Liver (tissue), 9 donors: ENCODE results near the gene ACACA. TPM values are rescaled to one million over a fixed set of nuclear protein-coding genes. Genes with fewer than 3 reads are reported as not detected.

ENCODE experiments used
- DNase-seq: peaks from one replicate; pipeline ENCODE4 v3.0.0-alpha.2; 2017; ENCODE audit warnings: low spot score
- H3K27ac ChIP-seq, 2 donors: one replicate each; pipeline ENCODE4 v1.7.0; 2013; ENCODE audit warnings: inconsistent platforms in 2 of 2, low read length in 2 of 2, control low read depth in 1 of 2, low read depth in 1 of 2, mild to moderate bottlenecking in 1 of 2
- H3K27me3 ChIP-seq, 4 donors: one replicate each; pipeline versions ENCODE4 v1.6.1 to v1.7.0; 2013; ENCODE audit warnings: low read length in 3 of 4, inconsistent platforms in 1 of 4, mild to moderate bottlenecking in 1 of 4, moderate library complexity in 1 of 4; ENCODE audit not compliant: control insufficient read depth in 4 of 4, insufficient read depth in 4 of 4
- H3K36me3 ChIP-seq, 4 donors: one replicate each; pipeline versions ENCODE4 v1.6.1 to v1.7.0; 2013; ENCODE audit warnings: low read length in 3 of 4, mild to moderate bottlenecking in 3 of 4, low read depth in 1 of 4, moderate library complexity in 1 of 4; ENCODE audit not compliant: control insufficient read depth in 4 of 4, insufficient read depth in 3 of 4
- H3K4me1 ChIP-seq, 4 donors: one replicate each; pipeline versions ENCODE4 v1.6.1 to v1.7.0; 2013; ENCODE audit warnings: low read length in 3 of 4, mild to moderate bottlenecking in 3 of 4, moderate library complexity in 1 of 4; ENCODE audit not compliant: control insufficient read depth in 4 of 4, insufficient read depth in 4 of 4
- H3K4me3 ChIP-seq, 3 donors: one replicate each; pipeline versions ENCODE4 v1.6.1 to v1.7.0; 2013; ENCODE audit warnings: low read length in 3 of 3, control low read depth in 1 of 3, low read depth in 1 of 3, mild to moderate bottlenecking in 1 of 3
- H3K9ac ChIP-seq, 2 donors: one replicate each; pipeline ENCODE4 v1.7.0; 2013; ENCODE audit warnings: low read length in 2 of 2, mild to moderate bottlenecking in 2 of 2, moderate library complexity in 2 of 2, control low read depth in 1 of 2, low read depth in 1 of 2
- H3K9me3 ChIP-seq, 4 donors: one replicate each; pipeline versions ENCODE4 v1.6.1 to v1.7.0; 2013; ENCODE audit warnings: low read length in 3 of 4; ENCODE audit not compliant: control insufficient read depth in 4 of 4
- ATF3 ChIP-seq: IDR thresholded peaks from 2 replicates; pipeline ENCODE4 v1.6.1; 2016; ENCODE audit warnings: antibody characterized with exemption
- CTCF ChIP-seq: fragments of 150-350 bp; IDR thresholded peaks from 2 replicates; pipeline ENCODE4 v1.5.1; 2017; ENCODE audit warnings: improper control_type of control experiment, low read depth, low read length; ENCODE audit not compliant: missing input control
- EGR1 ChIP-seq, 2 donors: IDR thresholded peaks; 2 replicates each; pipeline ENCODE4 v1.6.1; 2016 to 2018; ENCODE audit warnings: antibody characterized with exemption in 2 of 2, low read depth in 2 of 2
- FOXA1 ChIP-seq: IDR thresholded peaks from 2 replicates; pipeline ENCODE4 v1.6.1; 2016; ENCODE audit warnings: antibody characterized with exemption
- FOXA2 ChIP-seq: IDR thresholded peaks from 2 replicates; pipeline ENCODE4 v1.6.1; 2016; ENCODE audit warnings: antibody characterized with exemption
- HNF4A ChIP-seq, 2 donors: conservative IDR thresholded peaks; 2 replicates each; pipeline ENCODE4 v1.6.1; 2016; ENCODE audit warnings: antibody characterized with exemption in 2 of 2, mild to moderate bottlenecking in 2 of 2
- HNF4G ChIP-seq: IDR thresholded peaks from 2 replicates; pipeline ENCODE4 v1.6.1; 2016; ENCODE audit warnings: antibody characterized with exemption
- JUND ChIP-seq, 2 donors: IDR thresholded peaks; 2 replicates each; pipeline ENCODE4 v1.6.1; 2016; ENCODE audit warnings: antibody characterized with exemption in 2 of 2
- MAX ChIP-seq: IDR thresholded peaks from 2 replicates; pipeline ENCODE4 v1.6.1; 2016; ENCODE audit warnings: antibody characterized with exemption
- NR2F2 ChIP-seq: IDR thresholded peaks from 2 replicates; pipeline ENCODE4 v1.6.1; 2016; ENCODE audit warnings: antibody characterized with exemption
- RAD21 ChIP-seq, 2 donors: IDR thresholded peaks; 2 replicates each; pipeline ENCODE4 v1.6.1; 2016; ENCODE audit warnings: antibody characterized with exemption in 2 of 2, mild to moderate bottlenecking in 2 of 2
- REST ChIP-seq: IDR thresholded peaks from 2 replicates; pipeline ENCODE4 v1.6.1; 2016; ENCODE audit warnings: antibody characterized with exemption, mild to moderate bottlenecking
- RXRA ChIP-seq, 2 donors: IDR thresholded peaks; 2 replicates each; pipeline ENCODE4 v1.6.1; 2017 to 2018; ENCODE audit warnings: antibody characterized with exemption in 2 of 2, mild to moderate bottlenecking in 1 of 2
- SP1 ChIP-seq: IDR thresholded peaks from 2 replicates; pipeline ENCODE4 v1.6.1; 2018; ENCODE audit warnings: antibody characterized with exemption, mild to moderate bottlenecking
- YY1 ChIP-seq: IDR thresholded peaks from 2 replicates; pipeline ENCODE4 v1.6.1; 2016; ENCODE audit warnings: antibody characterized with exemption, mild to moderate bottlenecking
- WGBS: extraction: QIAGEN DNeasy Blood & Tissue Kit; methylation state at CpG from one replicate; pipeline ENCODE4 v1.1.7; 2013; 5-methylcytosine and 5-hydroxymethylcytosine counted together
- polyA plus RNA-seq, 2 donors: library from polyadenylated mRNA; stranded (reverse) in 1 of 2; unstranded in 1 of 2; fragments of 200-250 nt in 1 of 2; fragments of >200 nt in 1 of 2; fragmentation: Nextera tagmentation in 1 of 2; extraction: Ambion mirVana in 1 of 2; gene quantifications; one replicate each; pipeline versions ENCODE4 v1.2.1 to v1.2.3, GENCODE V29; 2013 to 2015
- total RNA-seq, 2 donors: library from RNA; depleted of rRNA; stranded (reverse); fragments of >200 nt; gene quantifications; one replicate each; pipeline ENCODE4 v1.2.3, GENCODE V29; 2014
- donor health status: healthy.
- donor health status: healthy.
- donor health status: healthy.
- donor health status: healthy.
- donor health status: healthy.

Gene ACACA
- total and polyA plus RNA-seq, 4 donors: 14.8 to 49.5 (median 31.2) TPM

GRCh38 chr17:37123386-37123785, 283.2 kb downstream of the ACACA start:
- no peaks in the 10 kb centered on the region for H3K9me3 ChIP-seq
- no peaks in the 10 kb centered on the region for H3K27me3 ChIP-seq
- TF ChIP-seq RAD21 (IDR thresholded peaks at IDR 0.05) (no peak), NR2F2 (no peak), EGR1 (IDR thresholded peaks at IDR 0.05; ENCODE audit: low read depth in 2 of 2) (no peak), HNF4A (conservative IDR thresholded peaks at IDR 0.05) (no peak), HNF4G (no peak), RXRA (IDR thresholded peaks at IDR 0.05) (no peak), SP1 (no peak), YY1 (no peak), ATF3 (no peak), CTCF (no peak), MAX (no peak), FOXA2 (no peak)
- H3K27ac ChIP-seq: no peak overlapping the region
- 95% methylated on average over 1 of the region's 1 CpG for WGBS
- peaks cover 6 to 41% (median 29%) of the 10 kb centered on the region in 4 donors for H3K36me3 ChIP-seq
- DNase-seq: no peak
- H3K4me3 ChIP-seq: no peak overlapping the region
- H3K9ac ChIP-seq: no peak overlapping the region
- peaks cover 4 to 8% (median 7%) of the 10 kb centered on the region in 4 donors for H3K4me1 ChIP-seq

GRCh38 chr17:37121616-37122015, 285.0 kb downstream of the ACACA start:
- Histone ChIP-seq H3K4me3 (no peak overlapping the region), H3K4me1 (peaks cover 10 to 19% (median 12%) of the 10 kb centered on the region in 4 donors), H3K9ac (no peak overlapping the region), H3K9me3 (no peaks in the 10 kb centered on the region), H3K27ac (no peak overlapping the region), H3K27me3 (no peaks in the 10 kb centered on the region), H3K36me3 (peaks cover 6 to 39% (median 25%) of the 10 kb centered on the region in 4 donors)
- TF ChIP-seq REST (no peak), YY1 (no peak), CTCF (no peak), JUND (IDR thresholded peaks at IDR 0.05) (no peak), MAX (no peak), FOXA1 (no peak), HNF4A (conservative IDR thresholded peaks at IDR 0.05) (no peak)
- DNase-seq: no peak
- 99% methylated on average over 2 of the region's 2 CpGs for WGBS
